Measurements from ENCODE around the gene FSTL3.
"Not testable (repeated sequence)": the region's sequence is repeated elsewhere in the genome, so short reads cannot be mapped to it uniquely, and the experiment has no call there.

- TF ChIP-seq POLR2A, CTCF (IDR thresholded peaks at IDR 0.05): not testable (repeated sequence)
Measured at GRCh38 chr19:702847-703246, 26.7 kb downstream of the FSTL3 start.
